Measurements from ENCODE around the gene NTM. TPM values are rescaled to one million over a fixed set of nuclear protein-coding genes. Genes with fewer than 3 reads are reported as not detected.

Gene NTM
- total and polyA plus RNA-seq, 4 experiments from 2014 or later = not detected

DNA sequence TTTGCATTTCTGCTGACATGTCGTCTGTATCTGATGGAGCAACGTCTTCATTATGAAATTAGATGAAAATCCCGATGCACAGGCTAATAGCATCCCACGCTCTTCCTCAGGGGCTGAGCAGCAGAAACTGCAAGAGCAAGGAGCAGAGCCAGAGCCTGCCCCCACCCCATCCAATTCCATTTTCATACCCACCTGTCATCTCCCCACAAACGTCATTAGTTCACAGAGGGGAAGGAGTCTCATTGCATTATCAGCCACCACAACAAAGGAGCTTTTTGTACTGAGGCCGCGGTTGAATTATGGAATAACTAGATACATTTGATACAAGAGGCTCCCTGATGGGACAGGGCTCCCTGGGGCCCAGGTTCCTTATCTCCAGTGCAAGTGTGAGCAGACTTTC lies 515.0 kb downstream of the NTM start:
- Histone ChIP-seq H3K4me3 (ENCODE audit: low read length in 2 of 2) (no peak overlapping the region), H3K27me3 (ENCODE audit: insufficient read depth, low read length) (no peaks in the 10 kb centered on the region), H3K27ac (ENCODE audit: low read depth, low read length) (no peak overlapping the region), H3K9me3 (ENCODE audit: control insufficient read depth in 1 of 2, low read length in 2 of 2) (no peaks in the 10 kb centered on the region), H3K36me3 (ENCODE audit: insufficient read depth, low read length) (no peaks in the 10 kb centered on the region), H3K4me1 (ENCODE audit: insufficient read depth, low read length) (no peaks in the 10 kb centered on the region)
- Mint-ChIP-seq H3K4me1 (no peaks in the 10 kb centered on the region), H3K27ac (no peak overlapping the region), H3K9me3 (peaks cover 0 to 5% (median 0%) of the 10 kb centered on the region in 8 donors), H3K27me3 (peaks cover 0 to 1% of the 10 kb centered on the region in 2 donors), H3K4me3 (no peak overlapping the region), H3K36me3 (no peaks in the 10 kb centered on the region)
- CTCF ChIA-PET (ENCODE audit: partially characterized antibody) = no interaction called here
- POLR2A ChIA-PET (ENCODE audit: partially characterized antibody) = no interaction called here
- intact Hi-C loops (cut with micrococcal nuclease) = no loop called here
- DNase-seq = no peak

GRCh38 chr11:131886201-131886600 lies 515.8 kb downstream of the NTM start:
- H3K4me3 Mint-ChIP-seq = no peak overlapping the region
- no peak overlapping the region for H3K27ac Mint-ChIP-seq
- peaks cover 0 to 5% (median 0%) of the 10 kb centered on the region in 8 donors for H3K9me3 Mint-ChIP-seq
- CTCF ChIA-PET (ENCODE audit: partially characterized antibody) = no interaction called here
- H3K36me3 ChIP-seq (ENCODE audit: insufficient read depth, low read length) = no peaks in the 10 kb centered on the region
- no peak overlapping the region for H3K27ac ChIP-seq (ENCODE audit: low read depth, low read length)
- no peak for DNase-seq
- no peaks in the 10 kb centered on the region for H3K4me1 Mint-ChIP-seq
- H3K9me3 ChIP-seq (ENCODE audit: control insufficient read depth in 1 of 2, low read length in 2 of 2) = peaks cover 0 to 4% of the 10 kb centered on the region in 2 donors
- no peak overlapping the region for H3K4me3 ChIP-seq (ENCODE audit: low read length in 2 of 2)
- intact Hi-C loops (cut with micrococcal nuclease) = no loop called here
- peaks cover 0 to 1% of the 10 kb centered on the region in 2 donors for H3K27me3 Mint-ChIP-seq
- POLR2A ChIA-PET (ENCODE audit: partially characterized antibody) = no interaction called here
- H3K4me1 ChIP-seq (ENCODE audit: insufficient read depth, low read length) = no peaks in the 10 kb centered on the region
- no peaks in the 10 kb centered on the region for H3K36me3 Mint-ChIP-seq
- H3K27me3 ChIP-seq (ENCODE audit: insufficient read depth, low read length) = no peaks in the 10 kb centered on the region

- intact Hi-C loops (cut with micrococcal nuclease) = no loop called here
- Histone ChIP-seq H3K27me3 (ENCODE audit: insufficient read depth, low read length) (no peaks in the 10 kb centered on the region), H3K4me3 (ENCODE audit: low read length in 2 of 2) (no peak overlapping the region), H3K27ac (ENCODE audit: low read depth, low read length) (no peak overlapping the region), H3K9me3 (ENCODE audit: control insufficient read depth in 1 of 2, low read length in 2 of 2) (peaks cover 0 to 4% of the 10 kb centered on the region in 2 donors), H3K36me3 (ENCODE audit: insufficient read depth, low read length) (no peaks in the 10 kb centered on the region), H3K4me1 (ENCODE audit: insufficient read depth, low read length) (no peaks in the 10 kb centered on the region)
- POLR2A ChIA-PET (ENCODE audit: partially characterized antibody) = no interaction called here
- no peak for DNase-seq
- peak overlapping the region in 1 of 7 donors; percentile 55 for H3K27ac Mint-ChIP-seq
- H3K9me3 Mint-ChIP-seq = peaks cover 0 to 2% (median 0%) of the 10 kb centered on the region in 8 donors
- H3K4me1 Mint-ChIP-seq = no peaks in the 10 kb centered on the region
- no peaks in the 10 kb centered on the region for H3K27me3 Mint-ChIP-seq
- no peaks in the 10 kb centered on the region for H3K36me3 Mint-ChIP-seq
- CTCF ChIA-PET (ENCODE audit: partially characterized antibody) = no interaction called here
- no peak overlapping the region for H3K4me3 Mint-ChIP-seq
Measured at GRCh38 chr11:131888230-131888855, 517.9 kb downstream of the NTM start.

GRCh38 chr11:131889146-131889577 lies 518.7 kb downstream of the NTM start:
- CTCF ChIA-PET (ENCODE audit: partially characterized antibody) = no interaction called here
- no peaks in the 10 kb centered on the region for H3K27me3 Mint-ChIP-seq

GRCh38 chr11:131889760-131890581 lies 519.6 kb downstream of the NTM start:
- intact Hi-C loops (cut with micrococcal nuclease) = no loop called here
- Mint-ChIP-seq H3K27ac (no peak overlapping the region), H3K36me3 (no peaks in the 10 kb centered on the region), H3K4me1 (no peaks in the 10 kb centered on the region), H3K9me3 (peaks cover 0 to 2% (median 0%) of the 10 kb centered on the region in 8 donors), H3K4me3 (no peak overlapping the region), H3K27me3 (no peaks in the 10 kb centered on the region)
- no peaks in the 10 kb centered on the region for H3K27me3 ChIP-seq (ENCODE audit: insufficient read depth, low read length)
- DNase-seq = no peak
- ChIA-PET POLR2A (ENCODE audit: partially characterized antibody) (no interaction called here), CTCF (ENCODE audit: partially characterized antibody) (no interaction called here)
- no peaks in the 10 kb centered on the region for H3K4me1 ChIP-seq (ENCODE audit: insufficient read depth, low read length)
- H3K9me3 ChIP-seq (ENCODE audit: control insufficient read depth in 1 of 2, low read length in 2 of 2) = peaks cover 0 to 4% of the 10 kb centered on the region in 2 donors
- no peak overlapping the region for H3K4me3 ChIP-seq (ENCODE audit: low read length in 2 of 2)
- no peak overlapping the region for H3K27ac ChIP-seq (ENCODE audit: low read depth, low read length)
- no peaks in the 10 kb centered on the region for H3K36me3 ChIP-seq (ENCODE audit: insufficient read depth, low read length)

More at GRCh38 chr11:131889146-131889577, 518.7 kb downstream of the NTM start:
- Mint-ChIP-seq H3K36me3 (no peaks in the 10 kb centered on the region), H3K4me3 (no peak overlapping the region), H3K9me3 (peaks cover 0 to 2% (median 0%) of the 10 kb centered on the region in 8 donors), H3K27ac (no peak overlapping the region), H3K4me1 (no peaks in the 10 kb centered on the region)
- POLR2A ChIA-PET (ENCODE audit: partially characterized antibody) = no interaction called here
- H3K27ac ChIP-seq (ENCODE audit: low read depth, low read length) = no peak overlapping the region
- DNase-seq = no peak
- no peaks in the 10 kb centered on the region for H3K27me3 ChIP-seq (ENCODE audit: insufficient read depth, low read length)
- H3K36me3 ChIP-seq (ENCODE audit: insufficient read depth, low read length) = no peaks in the 10 kb centered on the region
- peaks cover 0 to 4% of the 10 kb centered on the region in 2 donors for H3K9me3 ChIP-seq (ENCODE audit: control insufficient read depth in 1 of 2, low read length in 2 of 2)
- intact Hi-C loops (cut with micrococcal nuclease) = no loop called here
- H3K4me3 ChIP-seq (ENCODE audit: low read length in 2 of 2) = no peak overlapping the region
- H3K4me1 ChIP-seq (ENCODE audit: insufficient read depth, low read length) = no peaks in the 10 kb centered on the region

GRCh38 chr11:131893103-131893890 lies 522.9 kb downstream of the NTM start:
- no peaks in the 10 kb centered on the region for H3K4me1 ChIP-seq (ENCODE audit: insufficient read depth, low read length)
- no peak overlapping the region for H3K27ac ChIP-seq (ENCODE audit: low read depth, low read length)

GRCh38 chr11:131893988-131894387 lies 523.6 kb downstream of the NTM start:
- H3K9me3 Mint-ChIP-seq = peaks cover 0 to 4% (median 0%) of the 10 kb centered on the region in 8 donors
- DNase-seq = no peak
- ChIA-PET CTCF (ENCODE audit: partially characterized antibody) (no interaction called here), POLR2A (ENCODE audit: partially characterized antibody) (no interaction called here)
- no peak overlapping the region for H3K4me3 ChIP-seq (ENCODE audit: low read length in 2 of 2)
- no peak overlapping the region for H3K27ac Mint-ChIP-seq
- no peaks in the 10 kb centered on the region for H3K27me3 ChIP-seq (ENCODE audit: insufficient read depth, low read length)
- H3K4me3 Mint-ChIP-seq = no peak overlapping the region
- no peaks in the 10 kb centered on the region for H3K36me3 Mint-ChIP-seq
- H3K9me3 ChIP-seq (ENCODE audit: control insufficient read depth in 1 of 2, low read length in 2 of 2) = peaks cover 0 to 4% of the 10 kb centered on the region in 2 donors
- H3K4me1 ChIP-seq (ENCODE audit: insufficient read depth, low read length) = no peaks in the 10 kb centered on the region
- H3K27me3 Mint-ChIP-seq = peaks cover 0 to 2% of the 10 kb centered on the region in 2 donors
- no peaks in the 10 kb centered on the region for H3K36me3 ChIP-seq (ENCODE audit: insufficient read depth, low read length)
- intact Hi-C loops (cut with micrococcal nuclease) = no loop called here
- no peaks in the 10 kb centered on the region for H3K4me1 Mint-ChIP-seq
- H3K27ac ChIP-seq (ENCODE audit: low read depth, low read length) = no peak overlapping the region

More at GRCh38 chr11:131893103-131893890, 522.9 kb downstream of the NTM start:
- H3K27me3 Mint-ChIP-seq = no peaks in the 10 kb centered on the region
- H3K4me3 ChIP-seq (ENCODE audit: low read length in 2 of 2) = no peak overlapping the region
- intact Hi-C loops (cut with micrococcal nuclease) = no loop called here
- H3K27me3 ChIP-seq (ENCODE audit: insufficient read depth, low read length) = no peaks in the 10 kb centered on the region
- no peak overlapping the region for H3K4me3 Mint-ChIP-seq
- H3K4me1 Mint-ChIP-seq = no peaks in the 10 kb centered on the region
- ChIA-PET CTCF (ENCODE audit: partially characterized antibody) (no interaction called here), POLR2A (ENCODE audit: partially characterized antibody) (no interaction called here)
- no peak overlapping the region for H3K27ac Mint-ChIP-seq
- peaks cover 0 to 2% (median 0%) of the 10 kb centered on the region in 8 donors for H3K9me3 Mint-ChIP-seq
- H3K36me3 Mint-ChIP-seq = no peaks in the 10 kb centered on the region
- no peak for DNase-seq
- no peaks in the 10 kb centered on the region for H3K36me3 ChIP-seq (ENCODE audit: insufficient read depth, low read length)
- peaks cover 0 to 4% of the 10 kb centered on the region in 2 donors for H3K9me3 ChIP-seq (ENCODE audit: control insufficient read depth in 1 of 2, low read length in 2 of 2)

All from CD4-positive, alpha-beta memory T cell (primary cell).